Heart right ventricle (tissue), 16 donors: ENCODE data around the gene ZNF503. TPM values are rescaled to one million over a fixed set of nuclear protein-coding genes. Genes with fewer than 3 reads are reported as not detected.
A peak's percentile ranks its signal among the peaks of the same experiment; 100 is the strongest.

Source experiments
- ATAC-seq, 8 donors: fragments of 200-7000 bp; cut with Tn5 transposase; one replicate each; pipeline ENCODE4 v1.9.1; 2020; ENCODE audit warnings: mild to moderate bottlenecking in 8 of 8, moderate library complexity in 8 of 8, moderate number of reproducible peaks in 1 of 8
- DNase-seq, 2 donors: peaks; one replicate each; pipeline ENCODE4 v3.0.0-alpha.2; 2020
- H3K27ac ChIP-seq, 10 donors: fragments of 200-600 bp; sonication (generic) in 2 of 10; one replicate each; pipeline versions ENCODE4 v1.5.0 to v1.8.0; 2020 to 2022; ENCODE audit warnings: mild to moderate bottlenecking in 3 of 10
- H3K27me3 ChIP-seq, 7 donors: fragments of 200-600 bp; one replicate each; pipeline ENCODE4 v1.8.0; 2021 to 2022; ENCODE audit warnings: mild to moderate bottlenecking in 2 of 7
- H3K36me3 ChIP-seq, 9 donors: fragments of 200-600 bp; sonication (generic) in 1 of 9; one replicate each; pipeline versions ENCODE4 v1.5.0 to v1.8.0; 2020 to 2022; ENCODE audit warnings: mild to moderate bottlenecking in 2 of 9
- H3K4me1 ChIP-seq, 9 donors: fragments of 200-600 bp; sonication (generic) in 1 of 9; one replicate each; pipeline versions ENCODE4 v1.5.0 to v1.8.0; 2020 to 2022; ENCODE audit warnings: mild to moderate bottlenecking in 4 of 9
- H3K4me3 ChIP-seq, 10 donors: fragments of 200-600 bp; sonication (generic) in 2 of 10; one replicate each; pipeline versions ENCODE4 v1.5.0 to v1.8.0; 2020 to 2022; ENCODE audit warnings: mild to moderate bottlenecking in 7 of 10, moderate library complexity in 2 of 10
- H3K9me3 ChIP-seq, 11 donors: fragments of 200-600 bp in 10 of 11; sonication (generic) in 2 of 11; one replicate each; pipeline versions ENCODE4 v1.5.0 to v1.8.0; 2013 to 2022; ENCODE audit warnings: mild to moderate bottlenecking in 2 of 11, control low read depth in 1 of 11, moderate library complexity in 1 of 11
- CTCF ChIP-seq, 9 donors: fragments of 200-600 bp; sonication (generic) in 2 of 9; IDR thresholded peaks; one replicate each; pipeline versions ENCODE4 v1.5.0 to v1.8.0; 2021 to 2022; ENCODE audit warnings: antibody characterized with exemption in 9 of 9, mild to moderate bottlenecking in 5 of 9, moderate library complexity in 1 of 9
- WGBS, 2 donors: extraction: QIAGEN DNeasy Blood & Tissue Kit; methylation state at CpG; one replicate each; pipeline ENCODE4 v1.1.7; 2013; ENCODE audit warnings: inconsistent platforms in 1 of 2; 5-methylcytosine and 5-hydroxymethylcytosine counted together
- intact Hi-C, 10 donors: fragments of 100-400 bp; cut with DNase I; formaldehyde crosslinking; loops; one replicate each; pipeline versions ENCODE4 v1.11.1 to v1.14.2; 2022
- polyA plus RNA-seq, 2 donors: library from polyadenylated mRNA; stranded (reverse); fragments of 200-250 nt; gene quantifications; one replicate each; pipeline ENCODE4 v1.2.3, GENCODE V29; 2013
- total RNA-seq, 10 donors: library from RNA; stranded (reverse); fragmentation: NEBNext Ultra II Directional in 3 of 10; extraction: Animal tissue kit (Norgen Biotek cat#: 25700) in 3 of 10; gene quantifications; one replicate each; pipeline versions ENCODE4 v1.2.1 to v1.2.4, GENCODE V29; 2021 to 2023
- donor health status: Arrhythmogenic right ventricular cardiomyopathy.
- donor health status: ischemic (EF 13 %, LVEDD 7.1; RV severe dilation, severe dysfunction).
- donor health status: healthy with polysubstance abuse.
- donor health status: DM: no; HTN: yes; CAD: no.
- donor health status: DM: no; HTN: no; CAD: no.
- donor health status: ischemic (EF 25% LVEDD 6.9; RV normal size, moderate dysfunction).
- donor health status: ischemic (EF 25% LVEDD 5.7; RV mildly dilated, moderate dysfunction).
- donor health status: healthy.
- donor health status: DM: yes; HTN: yes; CAD: no.
- donor health status: Ischemic cardiomyopathy.
- donor health status: ischemic (EF 35%, LVEDD 5.7; RV mildly dilated, moderate dysfunction).
- donor health status: nonischemic (EF 11% LVEDD 7.7; RV severe dilation, severe dysfunction).
- donor health status: DM: yes; HTN: yes; CAD: no.
- donor health status: PGD.
- donor health status: ischemic (EF 29% LVEDD 5.4; RV normal size, mild dysfunction).
- donor health status: nonischemic (EF 23%, LVEDD 6.1; RV moderate dilation, normal function).

The ZNF503 gene
- total and polyA plus RNA-seq, 12 donors = 2.5 to 9.7 (median 4.5) TPM

- ATAC-seq = peak in 6 of 8 donors; percentile 44 to 80 (median 70)
- H3K27ac ChIP-seq = peak overlapping the region in 7 of 10 donors; percentile 20 to 62 (median 47)
These were observed 48.0 kb upstream of the ZNF503 start for GRCh38 chr10:75449382-75450074.

GRCh38 chr10:75448166-75448565, 46.6 kb upstream of the ZNF503 start:
- 48 to 53% methylated on average over 2 of the region's 2 CpGs for WGBS, 2 donors
- Histone ChIP-seq H3K36me3 (peaks cover 0 to 19% (median 0%) of the 10 kb centered on the region in 9 donors), H3K9me3 (peaks cover 0 to 37% (median 11%) of the 10 kb centered on the region in 11 donors), H3K4me3 (no peak overlapping the region), H3K27ac (no peak overlapping the region), H3K27me3 (peaks cover 0 to 4% (median 0%) of the 10 kb centered on the region in 7 donors), H3K4me1 (peaks cover 7 to 34% (median 15%) of the 10 kb centered on the region in 9 donors)
- DNase-seq (no peak), ATAC-seq (no peak)
- intact Hi-C loops = no loop called here
- TF ChIP-seq CTCF (IDR thresholded peaks at IDR 0.05) = no peak

More at GRCh38 chr10:75449382-75450074, 48.0 kb upstream of the ZNF503 start:
- 40 to 44% methylated on average over 7 of the region's 7 CpGs for WGBS, 2 donors
- Histone ChIP-seq H3K36me3 (peaks cover 0 to 7% (median 0%) of the 10 kb centered on the region in 9 donors), H3K9me3 (peaks cover 0 to 23% (median 5%) of the 10 kb centered on the region in 11 donors), H3K27me3 (peaks cover 0 to 4% (median 0%) of the 10 kb centered on the region in 7 donors), H3K4me1 (peaks cover 7 to 34% (median 15%) of the 10 kb centered on the region in 9 donors), H3K4me3 (no peak overlapping the region)
- TF ChIP-seq CTCF (IDR thresholded peaks at IDR 0.05) = no peak
- DNase-seq = no peak
- intact Hi-C loops = no loop called here

GRCh38 chr10:75446508-75446907, 44.9 kb upstream of the ZNF503 start:
- no peak for DNase-seq
- Histone ChIP-seq H3K9me3 (peaks cover 0 to 46% (median 17%) of the 10 kb centered on the region in 11 donors), H3K4me3 (no peak overlapping the region), H3K27me3 (no peaks in the 10 kb centered on the region), H3K27ac (no peak overlapping the region), H3K36me3 (peaks cover 0 to 21% (median 0%) of the 10 kb centered on the region in 9 donors), H3K4me1 (peaks cover 7 to 34% (median 15%) of the 10 kb centered on the region in 9 donors)
- 97 to 98% methylated on average over 1 of the region's 1 CpG for WGBS, 2 donors
- TF ChIP-seq CTCF (IDR thresholded peaks at IDR 0.05) = no peak
- no peak for ATAC-seq
- intact Hi-C loops = no loop called here

GRCh38 chr10:75444781-75445386, 43.3 kb upstream of the ZNF503 start:
- no peak for DNase-seq
- Histone ChIP-seq H3K36me3 (peaks cover 0 to 21% (median 0%) of the 10 kb centered on the region in 9 donors), H3K9me3 (peaks cover 0 to 46% (median 17%) of the 10 kb centered on the region in 11 donors), H3K4me3 (no peak overlapping the region), H3K27me3 (no peaks in the 10 kb centered on the region), H3K27ac (no peak overlapping the region), H3K4me1 (peaks cover 0 to 21% (median 11%) of the 10 kb centered on the region in 9 donors)
- TF ChIP-seq CTCF (IDR thresholded peaks at IDR 0.05) = no peak
- no peak for ATAC-seq
- intact Hi-C loops = no loop called here
- 93 to 94% methylated on average over 3 of the region's 3 CpGs for WGBS, 2 donors
